NCI-H2029 (cell line): ENCODE results near the gene ZBTB7C.

Source experiments
- DNase-seq: peaks from one replicate; lab custom pipeline; 2025; lab: John Stamatoyannopoulos, UW

Gene ZBTB7C

GRCh38 chr18:48352051-48352755, 57.0 kb downstream of the ZBTB7C start:
- no peak for DNase-seq

- DNase-seq: no peak
Measured at GRCh38 chr18:48351216-48352050, 57.8 kb downstream of the ZBTB7C start.

GRCh38 chr18:48348739-48349138, 60.4 kb downstream of the ZBTB7C start:
- DNase-seq: peak; percentile 46

GRCh38 chr18:48347756-48348326, 61.3 kb downstream of the ZBTB7C start:
- DNase-seq: no peak

- DNase-seq: no peak
Measured at GRCh38 chr18:48345596-48345995, 63.6 kb downstream of the ZBTB7C start.

GRCh38 chr18:48342581-48342980, 66.6 kb downstream of the ZBTB7C start:
- DNase-seq: peak; percentile 47

- peak; percentile 60 for DNase-seq
Measured at GRCh38 chr18:48342125-48342524, 67.1 kb downstream of the ZBTB7C start.

GRCh38 chr18:48340560-48340959, 68.6 kb downstream of the ZBTB7C start:
- no peak for DNase-seq

GRCh38 chr18:48339692-48340091, 69.5 kb downstream of the ZBTB7C start:
- no peak for DNase-seq

- DNase-seq: no peak
Measured at GRCh38 chr18:48338915-48339314, 70.3 kb downstream of the ZBTB7C start.

GRCh38 chr18:48337053-48337452, 72.1 kb downstream of the ZBTB7C start:
- DNase-seq: no peak

GRCh38 chr18:48336332-48336731, 72.9 kb downstream of the ZBTB7C start:
- DNase-seq: peak; percentile 51

- DNase-seq: no peak
Measured at GRCh38 chr18:48335829-48336228, 73.4 kb downstream of the ZBTB7C start.

GRCh38 chr18:48334845-48335244, 74.3 kb downstream of the ZBTB7C start:
- DNase-seq: no peak

- DNase-seq: peak; percentile 53
Measured at GRCh38 chr18:48333563-48333962, 75.6 kb downstream of the ZBTB7C start.

GRCh38 chr18:48330016-48330991, 78.9 kb downstream of the ZBTB7C start:
- DNase-seq: no peak

- DNase-seq: no peak
Measured at GRCh38 chr18:48328473-48329210, 80.5 kb downstream of the ZBTB7C start.

GRCh38 chr18:48326901-48327675, 82.1 kb downstream of the ZBTB7C start:
- DNase-seq: no peak

- DNase-seq: no peak
Measured at GRCh38 chr18:48325115-48325665, 84.0 kb downstream of the ZBTB7C start.

GRCh38 chr18:48324651-48325050, 84.5 kb downstream of the ZBTB7C start:
- DNase-seq: no peak
